Activated CD8-positive, alpha-beta memory T cell treated with anti-CD3 and anti-CD28 coated beads, Interleukin-2, amount 50 U/mL, for 24 hours (primary cell): Measurements from ENCODE around the gene EFNA1.
"Not testable (repeated sequence)": the region's sequence is repeated elsewhere in the genome, so short reads cannot be mapped to it uniquely, and the experiment has no call there.

Experiments used
- DNase-seq: peaks from one replicate; pipeline ENCODE4 v3.0.0-alpha.2; 2020; ENCODE audit errors: extremely low read depth

Gene EFNA1

DNA sequence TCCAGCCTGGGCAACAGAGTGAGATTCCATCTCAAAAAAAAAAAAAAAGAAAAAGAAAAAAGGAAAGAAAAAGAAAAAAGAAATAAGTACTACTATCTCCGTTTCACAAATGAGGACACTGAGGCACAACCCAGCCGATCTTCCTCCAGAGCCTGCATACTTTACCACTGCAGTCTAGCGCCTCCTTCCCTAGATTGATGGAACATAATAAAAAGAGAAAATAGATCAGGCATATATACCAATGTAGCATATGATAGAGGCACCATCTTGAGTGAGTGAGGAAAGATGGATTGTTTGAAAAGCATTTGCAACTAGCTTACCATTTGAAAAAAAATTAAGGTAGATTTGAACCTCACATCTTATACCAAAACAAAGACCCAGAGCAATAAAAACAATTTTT lies 17.8 kb downstream of the EFNA1 start:
- DNase-seq, result no peak

GRCh38 chr1:155155996-155156643 lies 28.4 kb downstream of the EFNA1 start:
- DNase-seq, result not testable (repeated sequence)

DNA sequence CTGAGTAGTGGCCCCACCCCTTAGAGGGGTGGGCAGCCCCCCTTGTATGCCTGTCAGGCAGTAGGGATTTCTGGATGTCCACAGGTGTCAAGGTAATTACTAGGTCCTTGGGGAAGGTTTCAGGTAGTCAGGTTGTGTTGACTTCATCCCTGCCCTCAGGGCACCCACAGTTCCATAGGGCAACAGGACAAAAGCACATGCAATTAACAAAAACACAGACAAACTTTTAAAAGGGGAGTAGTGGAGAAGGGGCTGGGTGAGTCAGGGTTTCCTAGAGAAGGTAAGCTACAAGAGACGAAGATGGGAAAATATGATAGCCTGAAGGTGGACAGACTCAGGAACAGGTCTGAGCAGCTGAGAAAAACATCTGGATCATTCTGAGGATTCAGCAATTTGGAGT lies 31.3 kb downstream of the EFNA1 start:
- DNase-seq, result no peak

GRCh38 chr1:155160128-155160527 lies 32.5 kb downstream of the EFNA1 start:
- no peak for DNase-seq

DNA sequence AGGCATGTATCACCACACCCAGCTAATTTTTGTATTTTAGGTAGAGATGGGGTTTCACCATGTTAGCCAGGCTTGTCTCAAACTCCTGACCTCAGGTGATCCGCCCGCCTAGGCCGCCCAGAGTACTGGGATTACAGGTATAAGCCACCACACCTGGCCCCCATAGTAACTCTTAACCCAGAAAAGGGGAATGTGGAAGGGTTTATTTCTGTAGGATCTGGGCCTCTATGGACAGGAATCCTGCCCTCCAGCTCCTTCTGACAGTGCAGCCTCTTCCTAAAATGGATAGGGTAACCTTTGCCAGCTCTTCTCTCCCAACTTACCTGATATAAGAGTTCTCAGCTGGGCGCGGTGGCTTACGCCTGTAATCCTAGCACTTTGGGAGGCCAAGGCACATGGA lies 35.0 kb downstream of the EFNA1 start:
- DNase-seq, result not testable (repeated sequence)

- not testable (repeated sequence) for DNase-seq
Observed at GRCh38 chr1:155163785-155164184, 36.1 kb downstream of the EFNA1 start.

- DNase-seq, result not testable (repeated sequence)
Observed at GRCh38 chr1:155164625-155165024, 36.9 kb downstream of the EFNA1 start.

- DNase-seq, result no peak
Observed at GRCh38 chr1:155166051-155166470, 38.4 kb downstream of the EFNA1 start.

- no peak for DNase-seq
Observed at GRCh38 chr1:155166471-155167165, 38.9 kb downstream of the EFNA1 start.

- peak; percentile 74 for DNase-seq
Observed at GRCh38 chr1:155167166-155168104, 39.8 kb downstream of the EFNA1 start.

DNA sequence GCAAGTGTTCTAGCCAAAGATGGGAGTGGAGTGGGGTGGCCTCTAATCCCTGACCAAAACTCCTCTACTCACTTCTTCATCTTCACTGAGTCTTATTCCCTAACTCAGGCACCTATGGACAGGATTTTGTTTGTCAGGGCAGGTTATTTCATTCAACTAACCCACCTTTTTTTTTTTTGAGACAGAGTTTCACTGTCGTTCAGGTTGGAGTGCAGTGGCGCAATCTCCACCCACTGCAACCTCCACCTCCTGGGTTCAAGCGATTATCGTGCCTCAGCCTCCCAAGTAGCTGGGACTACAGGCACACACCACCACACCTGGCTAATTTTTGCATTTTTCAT lies 40.4 kb downstream of the EFNA1 start:
- not testable (repeated sequence) for DNase-seq

GRCh38 chr1:155168456-155169210 lies 41.0 kb downstream of the EFNA1 start:
- no peak for DNase-seq

- DNase-seq, result no peak
Observed at GRCh38 chr1:155169541-155169940, 41.9 kb downstream of the EFNA1 start.

GRCh38 chr1:155170101-155170785 lies 42.6 kb downstream of the EFNA1 start:
- no peak for DNase-seq

DNA sequence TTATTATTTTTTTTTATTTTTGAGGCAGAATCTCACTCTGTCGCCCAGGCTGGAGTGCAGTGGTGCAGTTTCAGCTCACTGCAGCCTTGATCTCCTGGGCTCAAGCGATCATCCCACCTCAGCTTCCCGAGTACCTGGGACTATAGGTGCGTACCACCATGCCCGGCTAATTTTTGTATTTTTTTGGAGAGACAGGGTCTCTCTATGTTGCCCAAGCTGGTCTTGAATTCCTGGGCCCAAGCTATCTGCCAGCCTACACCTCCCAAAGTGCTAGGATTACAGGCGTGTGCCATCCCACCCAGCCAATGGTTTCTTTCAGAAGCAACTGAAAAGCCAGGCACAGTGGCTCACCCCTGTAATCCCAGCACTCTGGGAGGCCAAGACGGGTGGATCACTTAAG lies 43.1 kb downstream of the EFNA1 start:
- no peak for DNase-seq

DNA sequence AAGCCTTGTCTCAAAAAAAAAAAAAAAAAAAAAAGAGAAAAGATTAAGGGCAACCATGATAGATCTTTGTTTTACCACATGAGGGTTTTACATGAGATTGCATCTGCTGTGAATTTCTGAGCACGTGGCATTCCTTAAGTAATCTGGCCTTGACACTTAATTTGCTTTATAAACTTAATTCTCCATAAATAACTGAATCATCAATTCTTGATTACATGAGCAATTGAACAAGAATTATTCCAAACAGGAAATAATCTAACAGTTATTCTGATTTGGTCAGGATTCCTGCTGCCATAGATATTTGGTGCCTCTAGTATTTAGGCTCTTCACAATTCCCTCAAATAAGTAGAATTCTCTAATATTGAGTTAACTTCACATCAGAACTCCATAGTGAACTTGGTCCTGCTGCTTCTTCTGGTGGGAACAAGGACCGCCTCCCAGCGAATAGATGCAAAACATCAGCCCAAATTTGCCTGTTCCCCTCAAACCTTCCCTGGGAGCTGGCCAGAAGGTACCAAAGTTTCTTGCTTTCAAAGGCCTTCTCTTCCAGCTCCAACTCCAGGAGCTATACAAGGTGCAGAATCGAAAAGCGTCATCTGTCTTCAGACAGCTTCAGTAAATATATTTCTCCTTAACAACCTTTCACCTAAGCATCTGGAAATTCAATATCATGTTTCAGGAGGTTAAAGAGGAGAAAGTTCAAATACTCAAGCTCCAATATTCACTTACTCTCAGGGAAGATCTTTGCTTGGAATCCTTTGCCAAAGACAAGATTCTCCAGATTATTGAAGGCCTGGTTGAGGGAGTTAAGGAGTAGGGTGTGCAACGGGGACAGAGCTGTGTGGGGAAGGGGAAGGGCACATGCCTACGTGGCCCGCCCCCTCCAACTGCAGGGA lies 44.4 kb downstream of the EFNA1 start:
- no peak for DNase-seq

- DNase-seq, result peak; percentile 92
Observed at GRCh38 chr1:155172732-155173477, 45.2 kb downstream of the EFNA1 start, which contains the start of gene KRTCAP2. KRTCAP2 (minus strand) TSS chr1:155173304; CDS start chr1:155173224, 80 bp downstream.

GRCh38 chr1:155173478-155174323 lies 46.0 kb downstream of the EFNA1 start, which contains the start of gene TRIM46:
TRIM46 (plus strand) TSS chr1:155173849; CDS start chr1:155173967, 118 bp downstream.
- DNase-seq, result no peak
